H1 (cell line): ENCODE data around the gene SFTPA1. TPM values are rescaled to one million over a fixed set of nuclear protein-coding genes. Genes with fewer than 3 reads are reported as not detected.

Experiments used
- CTCF ChIA-PET: fragments of 300-600 bp; sonication (Branson Sonifier 250); formaldehyde crosslinking; loops from one replicate; lab custom pipeline; 2021; ENCODE audit not compliant: partially characterized antibody; lab: Charles Lee
- POLR2A ChIA-PET: fragments of 300-600 bp; sonication (Branson Sonifier 250); formaldehyde crosslinking; loops from one replicate; lab custom pipeline; 2021; ENCODE audit warnings: inconsistent platforms; ENCODE audit not compliant: partially characterized antibody; lab: Charles Lee
- DNase-seq, 2 experiments: peaks; one replicate each; pipeline versions ENCODE4 v3.0.0 to v3.0.0-alpha.2; 2010 to 2022; ENCODE audit warnings: low spot score in 2 of 2, low read depth in 1 of 2, mixed read lengths in 1 of 2
- FAIRE-seq: peaks from 2 replicates; lab custom pipeline; 2011; peaks lifted over from hg19 to GRCh38; lab: Jason Lieb, UNC
- H2AFZ ChIP-seq: 2 replicates; pipeline ENCODE4 v1.8.1; 2012; ENCODE audit warnings: low read length, inconsistent platforms
- H2AK5ac ChIP-seq: 2 replicates; pipeline ENCODE4 v1.6.1; 2013; ENCODE audit warnings: low read depth, low read length
- H2BK120ac ChIP-seq: replicated peaks from 2 replicates; pipeline ENCODE3; 2013; ENCODE audit warnings: low read depth, low read length, inconsistent platforms
- H2BK12ac ChIP-seq: 2 replicates; pipeline ENCODE4 v1.6.1; 2013; ENCODE audit warnings: low read depth, low read length
- H2BK15ac ChIP-seq: 2 replicates; pipeline ENCODE4 v1.6.1; 2013; ENCODE audit warnings: low read length
- H2BK20ac ChIP-seq: 2 replicates; pipeline ENCODE4 v1.6.1; 2013; ENCODE audit warnings: low read length
- H2BK5ac ChIP-seq: 2 replicates; pipeline ENCODE4 v1.6.1; 2013; ENCODE audit warnings: low read depth, low read length
- H3K14ac ChIP-seq: 2 replicates; pipeline ENCODE4 v1.6.1; 2013; ENCODE audit warnings: inconsistent platforms; ENCODE audit not compliant: insufficient read length
- H3K18ac ChIP-seq: 2 replicates; pipeline ENCODE4 v1.6.1; 2013; ENCODE audit warnings: low read length; ENCODE audit errors: extremely low read depth
- H3K23ac ChIP-seq: 2 replicates; pipeline ENCODE4 v1.6.1; 2013; ENCODE audit warnings: inconsistent platforms; ENCODE audit not compliant: insufficient read length
- H3K23me2 ChIP-seq: 2 replicates; pipeline ENCODE4 v1.6.1; 2013; ENCODE audit warnings: low read depth, low read length
- H3K27ac ChIP-seq: 2 replicates; pipeline ENCODE4 v1.6.1; 2011; ENCODE audit warnings: low read depth, low read length, inconsistent platforms
- H3K27me3 ChIP-seq, 4 experiments: replicated peaks in 1 of 4; 1 replicate in 1 of 4; 2 replicates in 3 of 4; pipeline versions ENCODE4 v1.6.1 to v1.8.1; 2011 to 2013; ENCODE audit warnings: low read length in 3 of 4, mild to moderate bottlenecking in 3 of 4, inconsistent platforms in 2 of 4, mixed read lengths in 2 of 4, moderate library complexity in 1 of 4; ENCODE audit not compliant: control insufficient read depth in 3 of 4, insufficient read depth in 3 of 4; ENCODE audit errors: extremely low read depth in 1 of 4
- H3K36me3 ChIP-seq, 4 experiments: 2 replicates each; pipeline versions ENCODE4 v1.6.1 to v1.8.1; 2011 to 2013; ENCODE audit warnings: mild to moderate bottlenecking in 4 of 4, low read length in 3 of 4, moderate library complexity in 2 of 4, control low read depth in 1 of 4, inconsistent platforms in 1 of 4; ENCODE audit not compliant: insufficient read depth in 4 of 4, control insufficient read depth in 2 of 4
- H3K4ac ChIP-seq: replicated peaks from 2 replicates; pipeline ENCODE3; 2013; ENCODE audit warnings: low read length, low read depth, mixed read lengths, inconsistent platforms; ENCODE audit not compliant: insufficient read length
- H3K4me1 ChIP-seq, 4 experiments: replicated peaks in 1 of 4; 1 replicate in 1 of 4; 2 replicates in 3 of 4; pipeline versions ENCODE4 v1.6.1 to v1.8.1; 2011 to 2013; ENCODE audit warnings: low read length in 3 of 4, inconsistent platforms in 2 of 4, mixed read lengths in 1 of 4; ENCODE audit not compliant: insufficient read depth in 4 of 4, control insufficient read depth in 3 of 4
- H3K4me2 ChIP-seq, 2 experiments: 2 replicates each; pipeline versions ENCODE4 v1.6.1 to v1.8.1; 2011 to 2013; ENCODE audit warnings: low read depth in 2 of 2, low read length in 2 of 2, control low read depth in 1 of 2, inconsistent platforms in 1 of 2, mild to moderate bottlenecking in 1 of 2; ENCODE audit not compliant: insufficient read depth in 1 of 2
- H3K4me3 ChIP-seq, 4 experiments: fragments of 200-600, 300-600 bp in 1 of 4; sonication (generic), shearing (Covaris generic), sonication (Bioruptor Twin) in 1 of 4; 2 replicates each; pipeline versions ENCODE4 v1.5.1 to v1.8.1; 2011 to 2016; ENCODE audit warnings: low read length in 4 of 4, low read depth in 3 of 4, control low read depth in 2 of 4, inconsistent platforms in 2 of 4, mild to moderate bottlenecking in 2 of 4, mixed read lengths in 1 of 4, moderate library complexity in 1 of 4; ENCODE audit not compliant: insufficient read depth in 2 of 4; ENCODE audit errors: extremely low read depth in 1 of 4
- H3K56ac ChIP-seq: replicated peaks from 2 replicates; pipeline ENCODE3; 2013; ENCODE audit warnings: low read depth, mild to moderate bottlenecking, mixed read lengths, low read length, inconsistent platforms; ENCODE audit not compliant: insufficient read length
- H3K79me1 ChIP-seq: 2 replicates; pipeline ENCODE4 v1.6.1; 2013; ENCODE audit warnings: low read depth, low read length, control low read depth
- H3K79me2 ChIP-seq, 2 experiments: 2 replicates each; pipeline versions ENCODE4 v1.6.1 to v1.8.1; 2012 to 2013; ENCODE audit warnings: low read length in 2 of 2, mild to moderate bottlenecking in 2 of 2, inconsistent platforms in 1 of 2; ENCODE audit not compliant: insufficient read depth in 2 of 2, control insufficient read depth in 1 of 2
- H3K9ac ChIP-seq, 4 experiments: replicated peaks in 1 of 4; 1 replicate in 1 of 4; 2 replicates in 3 of 4; pipeline versions ENCODE4 v1.6.1 to v1.8.1; 2011 to 2013; ENCODE audit warnings: low read depth in 3 of 4, low read length in 3 of 4, control low read depth in 2 of 4, mild to moderate bottlenecking in 2 of 4, moderate library complexity in 2 of 4, inconsistent platforms in 1 of 4; ENCODE audit errors: extremely low read depth in 1 of 4
- H3K9me3 ChIP-seq, 2 experiments: 2 replicates each; pipeline versions ENCODE4 v1.6.1 to v1.8.1; 2012 to 2013; ENCODE audit warnings: mild to moderate bottlenecking in 2 of 2, moderate library complexity in 2 of 2, control low read depth in 1 of 2, inconsistent platforms in 1 of 2, low read depth in 1 of 2, low read length in 1 of 2, mixed read lengths in 1 of 2; ENCODE audit not compliant: insufficient read depth in 2 of 2
- H4K20me1 ChIP-seq, 2 experiments: replicated peaks in 1 of 2; 2 replicates each; pipeline versions ENCODE3 to v1.8.1; 2011 to 2013; ENCODE audit warnings: inconsistent platforms in 2 of 2, low read length in 2 of 2, mild to moderate bottlenecking in 1 of 2; ENCODE audit not compliant: insufficient read depth in 2 of 2, control insufficient read depth in 1 of 2
- H4K5ac ChIP-seq: 2 replicates; pipeline ENCODE4 v1.6.1; 2013; ENCODE audit warnings: low read length, low read depth, mixed read lengths, inconsistent platforms; ENCODE audit not compliant: insufficient read length
- H4K8ac ChIP-seq: 2 replicates; pipeline ENCODE4 v1.8.0; 2013; ENCODE audit warnings: mild to moderate bottlenecking, moderate library complexity, low read length, inconsistent platforms; ENCODE audit not compliant: insufficient read depth; ENCODE audit errors: extremely low read depth
- H4K91ac ChIP-seq: replicated peaks from 2 replicates; pipeline ENCODE3; 2013; ENCODE audit warnings: low read length, mixed read lengths, inconsistent platforms; ENCODE audit not compliant: insufficient read length
- ATF2 ChIP-seq: IDR thresholded peaks from 2 replicates; pipeline ENCODE4 v1.6.1; 2012; ENCODE audit warnings: low read length, inconsistent platforms
- BRCA1 ChIP-seq: IDR thresholded peaks from 2 replicates; pipeline ENCODE4 v1.6.1; 2012; ENCODE audit warnings: low read depth, low read length, improper control_type of control experiment
- CEBPB ChIP-seq: IDR thresholded peaks from 2 replicates; pipeline ENCODE4 v1.6.1; 2012; ENCODE audit warnings: low read depth, low read length
- CHD2 ChIP-seq: IDR thresholded peaks from 2 replicates; pipeline ENCODE4 v1.6.1; 2012; ENCODE audit warnings: low read length, improper control_type of control experiment
- EGR1 ChIP-seq: IDR thresholded peaks from 2 replicates; pipeline ENCODE4 v1.6.1; 2011; ENCODE audit warnings: low read depth, low read length, borderline replicate concordance
- MAFK ChIP-seq: IDR thresholded peaks from 2 replicates; pipeline ENCODE4 v1.6.1; 2012; ENCODE audit warnings: low read depth, mild to moderate bottlenecking, improper control_type of control experiment, low read length
- POLR2AphosphoS5 ChIP-seq: IDR thresholded peaks from 2 replicates; pipeline ENCODE4 v1.6.1; 2011; ENCODE audit warnings: low read depth, low read length
- RNF2 ChIP-seq: fragments of 200-900, 300-1000 bp; sonication (generic); IDR thresholded peaks from 2 replicates; pipeline ENCODE4 v1.7.1; 2016; ENCODE audit warnings: borderline replicate concordance, low read depth, mild to moderate bottlenecking, antibody characterized with exemption, low read length; ENCODE audit not compliant: poor library complexity, severe bottlenecking; ENCODE audit errors: missing control alignments
- SUZ12 ChIP-seq: fragments of 200-600 bp; sonication (generic); IDR thresholded peaks from 2 replicates; pipeline ENCODE4 v1.6.1; 2012; ENCODE audit warnings: mild to moderate bottlenecking, inconsistent platforms, low read length, moderate library complexity, mixed read lengths
- TEAD4 ChIP-seq: IDR thresholded peaks from 2 replicates; pipeline ENCODE4 v1.6.1; 2012; ENCODE audit warnings: low read depth, low read length, inconsistent platforms, mixed read lengths
- WGBS, 2 experiments: shearing (Covaris generic) in 1 of 2; methylation state at CpG; one replicate each; pipeline versions ENCODE4 v1.1.6 to v1.1.7; 2013 to 2015; ENCODE audit warnings: low lambda C conversion rate in 2 of 2, mixed read lengths in 2 of 2, inconsistent platforms in 1 of 2, low coverage in 1 of 2, missing lambda C conversion rate in 1 of 2; ENCODE audit not compliant: insufficient replicate concordance in 2 of 2, insufficient coverage in 1 of 2, insufficient read length in 1 of 2; ENCODE audit errors: extremely low coverage in 1 of 2, missing lambda C conversion rate in 1 of 2; 5-methylcytosine and 5-hydroxymethylcytosine counted together
- polyA plus RNA-seq, 7 experiments: library from polyadenylated mRNA; depleted of rRNA in 3 of 7; stranded (reverse) in 5 of 7; unstranded in 2 of 7; fragments of >200 nt in 5 of 7; fragments of 200-250 nt in 2 of 7; gene quantifications; 1 replicate in 5 of 7; 2 replicates in 1 of 7; 4 replicates in 1 of 7; pipeline versions ENCODE4 v1.2.1 to v1.2.3, GENCODE V29; 2011 to 2013; ENCODE audit warnings: missing spikeins in 2 of 7, mixed read lengths in 2 of 7
- total RNA-seq: library from RNA; stranded (reverse); fragmentation: NEBNext Ultra II Directional; extraction: Animal tissue kit (Norgen Biotek cat#: 25700); gene quantifications from 2 replicates; pipeline ENCODE4 v1.2.1, GENCODE V29; 2021

SFTPA1 gene
- total and polyA plus RNA-seq, 2 of the 8 experiments (the other 6 are each of a cell fraction or from before 2014, with no cell fraction given), result not detected

DNA sequence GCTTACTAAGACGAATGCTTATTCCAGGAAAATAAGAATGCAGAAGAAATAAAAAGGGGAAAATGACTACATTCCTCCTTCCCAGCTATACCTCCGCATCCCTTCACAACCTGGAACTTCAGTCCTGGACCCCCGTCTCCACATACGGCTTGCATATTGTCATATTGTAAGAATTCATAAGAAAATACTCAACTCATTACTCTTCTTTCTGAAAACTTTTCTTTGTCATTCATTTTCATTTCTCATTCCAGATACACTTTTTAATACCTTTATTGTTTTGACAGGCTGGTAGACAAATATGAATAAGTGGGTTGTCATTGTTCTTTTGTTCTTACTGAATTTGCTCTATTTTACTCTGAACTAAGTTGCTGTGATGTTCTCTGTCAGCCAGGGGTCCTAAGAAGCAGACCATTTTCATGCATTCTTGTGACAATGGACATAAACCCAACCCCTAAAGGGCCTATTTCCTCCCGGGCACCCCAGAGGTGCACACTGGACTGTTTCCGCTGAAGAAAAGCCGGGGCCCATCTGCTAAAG lies 27.2 kb upstream of the SFTPA1 start:
- no peak overlapping the region for H3K4me2 ChIP-seq
- peaks cover 0 to 1% (median 0%) of the 10 kb centered on the region in 4 experiments; a peak in 1 of 7 replicates for H3K27me3 ChIP-seq
- ChIA-PET POLR2A (no interaction called here), CTCF (interaction anchor here (1.6 to 2.7 kb wide), 2 partner anchors 10 to 25 kb away, joined by 4 to 10 read pairs; no protein-coding TSS in a partner anchor)
- H3K23me2 ChIP-seq, result no peaks in the 10 kb centered on the region
- no peak overlapping the region for H3K27ac ChIP-seq
- DNase-seq, result no peak
- no peak overlapping the region for H3K14ac ChIP-seq
- no peak overlapping the region for H2AFZ ChIP-seq
- no peaks in the 10 kb centered on the region for H3K79me1 ChIP-seq
- no peak overlapping the region for H3K23ac ChIP-seq
- no peaks in the 10 kb centered on the region for H4K20me1 ChIP-seq
- H3K4ac ChIP-seq, result no peak overlapping the region
- FAIRE-seq, result no peak
- H3K36me3 ChIP-seq, result no peaks in the 10 kb centered on the region
- no peak overlapping the region for H2BK15ac ChIP-seq
- H3K4me1 ChIP-seq, result no peaks in the 10 kb centered on the region
- H2BK20ac ChIP-seq, result no peak overlapping the region
- no peak overlapping the region for H3K56ac ChIP-seq
- H2AK5ac ChIP-seq, result no peak overlapping the region
- no peak overlapping the region for H2BK5ac ChIP-seq
- WGBS, 2 experiments, result 87% methylated on average over 7 of the region's 7 CpGs; no CpG with 5 or more reads in 1 of the 2 experiments
- H4K5ac ChIP-seq, result no peak overlapping the region
- H3K9me3 ChIP-seq, result no peaks in the 10 kb centered on the region
- no peak overlapping the region for H3K4me3 ChIP-seq
- no peak overlapping the region for H2BK120ac ChIP-seq
- H2BK12ac ChIP-seq, result no peak overlapping the region
- no peak overlapping the region for H4K8ac ChIP-seq
- no peak overlapping the region for H3K9ac ChIP-seq
- no peaks in the 10 kb centered on the region for H3K79me2 ChIP-seq
- no peak overlapping the region for H3K18ac ChIP-seq
- no peak overlapping the region for H4K91ac ChIP-seq
- TF ChIP-seq CHD2, result no peak
- TF ChIP-seq RNF2, result no peak
- TF ChIP-seq POLR2AphosphoS5, result no peak
- no peak for TF ChIP-seq EGR1
- TF ChIP-seq CEBPB, result no peak
- no peak for TF ChIP-seq BRCA1
- no peak for TF ChIP-seq SUZ12
- TF ChIP-seq MAFK, result no peak
- TF ChIP-seq ATF2, result no peak
- TF ChIP-seq TEAD4, result no peak
